Measurements from ENCODE around the gene SCO2.

DNA sequence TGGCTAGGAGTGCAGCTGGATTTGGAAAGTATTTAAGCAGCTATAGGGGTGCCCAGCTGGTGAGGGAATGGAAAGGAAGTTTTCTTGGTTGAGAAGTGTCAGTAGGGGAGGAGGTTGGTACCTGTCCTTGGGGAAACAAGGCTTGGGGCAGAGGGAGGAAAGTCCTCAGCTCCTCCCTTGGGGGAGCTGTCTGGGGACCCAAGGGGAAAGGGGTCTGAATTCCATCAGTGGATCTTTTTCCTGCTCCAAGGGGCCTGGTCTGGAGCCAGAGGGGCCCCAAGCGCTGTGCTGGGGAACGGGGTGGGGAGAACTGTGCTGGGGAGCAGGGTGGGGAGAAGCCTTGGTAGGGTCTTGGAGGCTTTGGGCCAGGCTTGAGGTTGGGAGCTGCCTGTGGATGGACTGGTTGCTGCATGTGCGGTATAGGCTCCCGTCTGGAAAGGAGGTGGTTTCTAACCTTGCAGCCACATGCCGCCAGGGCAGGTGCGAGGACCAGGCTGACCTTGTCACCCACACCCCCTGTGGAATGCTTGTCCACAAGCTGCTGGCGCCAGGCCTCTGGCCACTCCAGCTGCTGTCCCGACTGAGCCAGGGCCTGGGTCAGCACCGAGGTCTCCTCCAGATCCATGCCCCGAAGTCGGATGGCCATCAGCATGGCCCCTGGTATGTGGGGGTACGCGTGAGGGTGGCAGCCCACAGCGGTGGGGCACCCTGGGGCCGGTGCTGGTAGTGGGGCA, 3.5 kb upstream of the SCO2 start:
- TF ChIP-seq, protein P1, sequence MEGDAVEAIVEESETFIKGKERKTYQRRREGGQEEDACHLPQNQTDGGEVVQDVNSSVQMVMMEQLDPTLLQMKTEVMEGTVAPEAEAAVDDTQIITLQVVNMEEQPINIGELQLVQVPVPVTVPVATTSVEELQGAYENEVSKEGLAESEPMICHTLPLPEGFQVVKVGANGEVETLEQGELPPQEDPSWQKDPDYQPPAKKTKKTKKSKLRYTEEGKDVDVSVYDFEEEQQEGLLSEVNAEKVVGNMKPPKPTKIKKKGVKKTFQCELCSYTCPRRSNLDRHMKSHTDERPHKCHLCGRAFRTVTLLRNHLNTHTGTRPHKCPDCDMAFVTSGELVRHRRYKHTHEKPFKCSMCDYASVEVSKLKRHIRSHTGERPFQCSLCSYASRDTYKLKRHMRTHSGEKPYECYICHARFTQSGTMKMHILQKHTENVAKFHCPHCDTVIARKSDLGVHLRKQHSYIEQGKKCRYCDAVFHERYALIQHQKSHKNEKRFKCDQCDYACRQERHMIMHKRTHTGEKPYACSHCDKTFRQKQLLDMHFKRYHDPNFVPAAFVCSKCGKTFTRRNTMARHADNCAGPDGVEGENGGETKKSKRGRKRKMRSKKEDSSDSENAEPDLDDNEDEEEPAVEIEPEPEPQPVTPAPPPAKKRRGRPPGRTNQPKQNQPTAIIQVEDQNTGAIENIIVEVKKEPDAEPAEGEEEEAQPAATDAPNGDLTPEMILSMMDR (optimal IDR thresholded peaks at IDR 0.05 in 1 of 3, IDR thresholded peaks at IDR 0.05 in 1 of 3, conservative IDR thresholded peaks at IDR 0.05 in 1 of 3; ENCODE audit: extremely low read depth in 1 of 3, insufficient read depth in 2 of 3, low read length in 3 of 3): no peak
- TF ChIP-seq EZH2 (IDR thresholded peaks at IDR 0.05; ENCODE audit: low read length): no peak
